ENCODE results near the gene RTP5.
"Not testable (repeated sequence)": the region's sequence is repeated elsewhere in the genome, so short reads cannot be mapped to it uniquely, and the experiment has no call there.

RTP5 gene

DNA sequence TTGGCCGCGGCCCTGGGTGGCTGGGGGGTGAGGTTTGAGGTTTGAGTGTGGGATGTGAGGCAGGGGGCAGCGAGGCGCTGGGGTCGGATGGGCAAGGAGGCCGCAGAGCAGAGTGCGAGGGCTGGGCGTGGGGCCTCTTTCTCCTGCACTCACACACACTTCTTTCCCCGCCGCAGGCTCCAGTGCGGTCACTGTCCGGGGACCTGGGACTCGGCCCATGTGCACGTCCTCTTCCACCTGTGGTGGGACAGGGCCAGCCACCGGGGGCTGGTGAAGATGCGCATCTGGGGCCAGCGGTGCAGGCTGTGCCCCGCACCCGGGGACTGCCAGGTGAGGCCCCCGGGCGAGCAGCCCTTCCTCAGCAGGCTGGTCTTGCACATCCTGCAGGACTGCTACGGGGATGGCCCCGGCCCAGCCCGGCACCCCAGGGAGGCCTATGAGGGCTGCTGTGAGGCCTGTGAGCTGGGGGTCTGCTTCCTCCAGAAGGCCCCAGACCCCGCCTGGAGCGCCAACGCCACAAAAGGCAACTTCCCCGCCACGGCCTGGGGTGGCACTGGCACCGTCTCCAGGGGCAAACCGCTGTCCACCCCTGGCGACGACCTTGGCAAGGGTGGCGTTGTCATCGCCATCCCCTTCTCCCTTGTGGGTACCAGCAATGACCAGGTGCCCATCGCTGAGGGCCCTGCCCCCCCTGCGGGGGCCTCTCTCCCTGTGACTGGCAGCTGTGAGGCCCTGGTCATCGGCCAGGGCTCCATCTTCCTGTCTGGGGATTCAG, 2.2 kb downstream of the RTP5 start:
- no peak for DNase-seq

DNA sequence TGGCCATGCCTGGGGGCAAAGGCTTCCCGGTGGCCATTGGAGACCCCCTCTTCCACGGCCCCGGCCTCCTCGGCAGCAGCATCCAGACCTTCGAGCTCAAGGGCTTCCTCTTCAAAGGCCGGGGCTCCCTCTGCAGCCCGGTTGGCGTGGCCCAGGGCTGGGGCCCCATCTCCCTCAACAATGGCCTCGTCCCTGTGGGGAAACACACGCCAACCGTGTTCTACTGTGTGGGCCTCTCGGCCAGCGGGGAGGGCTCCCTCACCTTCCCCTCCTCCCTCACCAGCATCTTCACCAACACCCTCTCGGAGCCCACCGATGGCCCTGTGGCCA, 2.7 kb downstream of the RTP5 start:
- no peak for DNase-seq

DNA sequence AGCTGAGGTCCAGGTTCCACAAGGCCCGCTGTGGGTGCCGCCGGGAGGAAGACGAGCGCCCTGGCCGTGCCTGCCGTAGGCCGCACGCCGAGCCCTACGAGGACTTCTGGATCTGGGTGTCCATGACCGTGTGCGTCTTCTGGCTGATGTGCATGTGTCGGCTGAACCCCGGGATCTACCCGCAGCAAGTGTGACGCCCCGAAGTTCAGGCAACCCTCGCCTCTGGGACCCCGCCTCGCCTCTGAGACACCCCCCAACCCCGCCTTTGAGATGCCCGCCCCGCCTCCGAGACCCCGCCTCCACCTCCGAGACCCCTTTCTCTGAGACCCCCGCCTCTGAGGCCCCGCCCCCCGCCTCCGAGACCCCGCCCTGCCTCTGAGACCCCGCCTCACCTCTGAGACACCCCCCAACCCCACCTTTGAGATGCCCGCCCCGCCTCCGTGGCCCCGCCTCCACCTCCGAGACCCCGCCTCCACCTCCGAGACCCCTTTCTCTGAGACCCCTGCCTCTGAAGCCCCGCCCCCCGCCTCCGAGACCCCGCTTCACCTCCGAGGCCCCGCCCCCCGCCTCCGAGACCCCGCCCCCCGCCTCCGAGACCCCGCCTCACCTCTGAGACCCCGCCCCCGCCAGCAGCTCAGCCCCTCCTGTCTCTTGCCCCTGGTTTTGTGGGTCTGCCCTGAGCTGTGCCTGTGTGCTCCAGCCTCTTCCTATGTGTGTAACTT, 3.7 kb downstream of the RTP5 start:
- no peak for DNase-seq

DNA sequence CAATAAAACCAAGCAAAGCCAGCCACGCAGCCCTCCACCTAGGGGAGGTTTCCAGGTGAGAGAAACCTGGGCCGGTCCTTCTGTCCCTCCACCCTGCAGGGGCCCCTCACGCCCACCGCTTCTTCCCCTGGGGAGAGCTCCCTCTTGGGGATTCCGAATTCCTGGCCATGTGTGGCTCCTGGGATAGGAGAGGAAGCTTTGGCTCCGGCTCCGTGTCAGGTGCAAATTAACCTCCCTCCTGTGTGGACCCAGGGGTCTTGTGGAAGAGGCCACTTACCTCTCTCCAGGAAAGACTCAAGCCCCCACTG, 4.2 kb downstream of the RTP5 start:
- no peak for DNase-seq

DNA sequence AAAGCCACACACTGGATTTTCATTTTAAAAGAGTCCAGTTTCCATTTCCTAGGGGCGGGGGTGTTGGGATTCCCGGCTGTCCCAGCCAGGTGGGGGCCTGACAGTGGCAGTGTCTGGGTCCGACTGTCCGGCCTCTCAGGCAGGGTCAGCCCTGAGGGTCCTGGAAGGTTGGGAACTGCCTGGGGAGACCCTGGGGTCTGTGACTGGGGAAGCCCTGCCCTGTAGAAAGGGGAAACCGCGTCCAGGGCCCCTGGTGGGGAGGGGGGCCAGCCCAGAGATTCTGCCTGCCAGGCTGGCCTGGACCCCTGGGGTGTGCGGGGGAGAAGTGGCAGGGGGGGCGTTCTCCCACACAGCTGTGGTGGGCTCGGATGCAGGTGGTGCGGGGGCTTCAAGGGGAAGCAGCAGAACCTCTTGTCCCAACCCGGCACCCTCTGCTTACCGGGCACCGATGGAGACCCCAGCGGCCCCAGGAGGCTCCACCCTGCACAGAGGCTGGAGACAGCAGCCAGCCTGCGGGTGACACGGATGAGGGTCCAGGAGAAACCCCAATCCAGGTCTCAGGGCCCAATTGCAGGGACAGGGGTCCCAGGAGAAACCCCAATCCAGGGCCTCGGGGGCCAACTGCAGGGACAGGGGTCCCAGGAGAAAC, 4.9 kb downstream of the RTP5 start:
- no peak for DNase-seq

DNA sequence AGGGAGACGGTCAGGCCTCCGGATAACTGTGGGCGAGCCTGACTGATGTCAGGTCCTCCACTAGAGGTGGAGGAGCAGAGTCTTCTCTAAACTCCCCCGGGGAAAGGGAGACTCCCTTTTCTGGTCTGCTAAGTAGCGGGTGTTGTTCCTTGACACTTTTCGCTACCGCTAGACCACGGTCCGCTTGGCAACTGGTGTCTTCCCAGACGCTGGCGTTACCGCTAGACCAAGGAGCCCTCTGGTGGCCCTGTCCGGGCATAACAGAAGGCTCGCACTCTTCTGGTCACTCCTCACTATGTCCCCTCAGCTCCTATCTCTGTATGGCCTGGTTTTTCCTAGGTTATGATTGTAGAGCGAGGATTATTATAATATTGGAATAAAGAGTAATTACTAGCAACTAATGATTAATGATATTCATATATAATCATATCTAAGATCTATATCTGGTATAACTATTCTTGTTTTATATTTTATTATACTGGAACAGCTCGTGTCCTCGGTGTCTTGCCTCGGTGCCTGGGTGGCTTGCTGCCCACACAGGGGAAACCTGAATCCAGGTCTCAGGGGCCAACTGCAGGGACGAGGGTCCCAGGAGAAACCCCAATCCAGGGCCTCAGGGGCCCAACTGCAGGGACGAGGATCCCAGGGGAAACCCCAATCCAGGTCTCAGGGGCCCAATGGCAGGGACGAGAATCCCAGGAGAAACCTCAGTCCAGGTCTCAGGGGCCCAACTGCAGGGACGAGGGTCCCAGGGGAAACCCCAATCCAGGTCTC, 6.4 kb downstream of the RTP5 start:
- not testable (repeated sequence) for DNase-seq

DNA sequence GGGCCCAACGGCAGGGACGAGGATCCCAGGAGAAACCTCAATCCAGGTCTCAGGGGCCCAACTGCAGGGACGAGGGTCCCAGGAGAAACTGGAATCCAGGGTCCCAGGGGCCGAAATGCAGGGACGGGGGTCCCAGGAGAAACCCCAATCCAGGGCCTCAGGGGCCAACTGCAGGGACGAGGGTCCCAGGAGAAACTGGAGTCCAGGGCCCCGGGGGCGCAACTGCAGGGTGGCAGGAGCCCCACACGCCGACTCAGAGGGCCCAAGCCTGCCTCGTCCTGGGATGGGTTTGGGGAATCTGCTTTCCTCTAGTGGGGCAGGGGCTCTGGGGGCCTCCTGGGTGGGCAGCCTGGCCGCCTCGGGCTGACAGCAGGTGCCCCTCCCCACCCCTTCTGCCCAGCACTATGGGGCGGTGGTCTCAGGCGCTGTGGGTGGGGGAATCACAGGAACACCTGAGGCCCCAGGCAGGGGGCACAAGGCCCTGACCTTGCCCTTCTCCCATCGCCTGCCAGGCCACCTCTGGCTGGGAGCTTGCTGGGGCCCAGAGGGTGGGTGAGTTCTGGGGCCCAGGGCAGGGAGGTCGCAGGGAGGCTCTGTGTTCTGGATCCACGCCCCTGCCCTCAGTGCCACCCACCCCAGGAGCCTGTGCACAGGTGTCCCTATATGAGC, 7.1 kb downstream of the RTP5 start:
- no peak for DNase-seq

DNA sequence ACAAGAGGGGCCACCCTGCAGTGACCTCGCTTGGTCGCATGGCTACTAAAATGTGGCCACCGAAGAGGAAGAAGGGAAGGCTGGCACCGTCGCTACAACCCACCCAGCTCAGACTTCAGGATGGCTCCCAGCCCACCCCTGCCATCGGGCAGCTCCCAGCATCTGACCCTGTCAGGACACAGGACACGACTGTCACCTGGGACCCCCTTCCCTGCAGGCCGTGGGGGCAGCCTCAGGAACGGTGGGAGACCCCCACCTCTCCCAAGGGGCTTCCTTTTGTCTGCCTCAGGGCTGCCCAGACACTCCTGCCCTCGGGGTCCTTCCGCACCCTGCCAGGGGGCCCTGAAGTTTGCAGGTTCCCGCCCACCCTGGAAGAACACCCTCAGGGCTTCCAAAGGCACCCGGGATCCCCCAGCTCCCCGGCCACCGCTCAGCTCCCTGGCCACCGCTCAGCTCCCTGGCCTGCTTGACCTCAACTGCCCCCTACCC, 7.7 kb downstream of the RTP5 start:
- no peak for DNase-seq

DNA sequence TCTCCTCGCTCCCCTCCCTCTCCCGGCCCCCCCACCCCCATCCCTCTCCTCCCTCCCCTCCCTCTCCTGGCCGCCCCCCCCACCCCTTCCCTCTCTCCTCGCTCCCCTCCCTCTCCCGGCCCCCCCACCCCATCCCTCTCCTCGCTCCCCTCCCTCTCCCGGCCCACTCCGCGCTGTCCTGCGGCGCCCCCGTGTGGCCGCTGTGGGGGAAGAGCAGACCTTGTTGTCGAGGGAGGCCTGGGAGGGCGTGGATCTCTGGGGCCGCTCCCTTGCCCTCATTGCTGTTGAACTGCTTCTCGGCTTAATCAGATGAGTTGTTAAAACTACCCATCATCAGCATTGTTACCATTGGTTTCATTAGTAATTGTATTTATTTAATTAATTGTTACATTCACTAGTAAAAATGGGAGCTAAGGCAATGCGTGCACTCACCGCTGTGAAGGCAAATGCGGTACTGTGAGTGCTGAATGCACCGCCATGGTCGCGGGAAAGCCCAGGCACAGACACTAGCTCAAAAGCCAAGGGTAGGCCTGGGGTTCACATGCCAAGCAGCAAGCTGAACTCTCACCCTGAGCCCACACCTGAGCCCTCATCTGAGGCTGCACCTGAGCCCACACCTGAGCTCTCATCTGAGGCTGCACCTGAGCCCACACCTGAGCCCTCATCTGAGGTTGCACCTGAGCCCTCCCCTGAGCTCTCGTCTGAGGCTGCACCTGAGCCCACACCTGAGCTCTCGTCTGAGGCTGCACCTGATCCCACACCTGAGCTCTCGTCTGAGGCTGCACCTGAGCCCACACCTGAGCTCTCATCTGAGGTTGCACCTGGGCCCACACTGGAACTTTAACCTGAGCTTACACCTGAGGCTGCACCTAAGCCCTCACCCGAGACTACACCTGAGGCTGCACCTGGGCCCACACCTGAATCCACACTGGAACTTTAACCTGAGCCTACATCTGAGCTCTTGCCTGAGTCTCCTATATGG, 8.8 kb downstream of the RTP5 start:
- peak; percentile 21 for DNase-seq

DNA sequence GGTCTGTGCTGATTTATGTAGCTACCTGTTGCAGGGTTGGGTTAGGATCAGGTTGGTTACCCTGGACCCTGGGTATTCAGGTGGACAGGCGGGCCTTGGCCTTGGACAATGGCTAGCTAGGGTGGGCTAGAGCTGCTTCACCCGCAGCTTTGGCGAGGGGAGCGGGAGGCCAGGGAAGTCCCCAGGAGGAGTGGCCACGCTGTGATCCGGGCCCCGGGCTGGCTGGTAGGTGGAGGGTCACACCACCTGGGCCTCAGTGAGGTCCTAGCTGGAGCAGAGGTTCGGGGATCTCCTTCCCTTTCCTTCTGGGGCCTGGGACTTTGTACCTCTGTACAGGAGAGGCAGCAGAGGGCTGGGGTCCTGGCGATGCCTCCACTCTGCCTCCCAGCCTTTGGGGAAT, 9.8 kb downstream of the RTP5 start:
- no peak for DNase-seq

DNA sequence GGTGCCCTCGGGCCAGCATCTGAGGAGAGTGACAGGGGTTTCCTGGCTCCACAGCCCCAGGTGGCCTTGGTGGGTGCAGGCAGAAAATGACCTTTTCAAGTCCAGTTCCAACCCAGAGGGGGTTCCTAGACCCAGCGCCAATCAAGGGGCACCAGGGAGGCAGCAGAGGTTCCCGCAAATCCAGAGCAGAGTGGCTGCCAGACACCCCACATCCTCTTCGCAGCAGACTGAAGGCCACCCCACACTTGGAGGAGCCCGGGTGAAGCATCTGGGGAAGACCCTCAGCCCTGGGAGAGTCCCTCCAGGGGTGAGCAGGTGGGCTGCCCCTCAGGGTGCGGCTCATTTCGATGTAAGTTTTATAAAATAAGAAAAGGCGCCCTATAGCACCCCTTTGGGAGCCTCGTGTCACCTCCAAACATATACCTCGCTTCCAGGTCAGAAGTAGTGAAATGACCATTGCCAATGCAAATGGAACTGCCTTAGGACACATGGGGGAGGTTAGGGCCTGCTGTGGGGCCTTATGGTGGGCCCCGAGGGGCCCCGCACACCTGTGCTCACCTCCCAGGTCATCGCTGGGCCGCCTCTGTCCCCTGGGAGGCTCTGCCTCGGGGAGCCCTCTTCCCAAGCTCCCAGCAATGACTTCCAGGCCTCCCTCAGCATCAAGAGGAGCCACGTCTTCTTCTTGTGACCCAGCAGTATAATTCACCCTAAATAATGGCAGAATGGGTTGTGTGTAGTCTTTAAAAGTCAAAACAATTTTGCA, 11.0 kb downstream of the RTP5 start:
- DNase-seq: no peak

DNA sequence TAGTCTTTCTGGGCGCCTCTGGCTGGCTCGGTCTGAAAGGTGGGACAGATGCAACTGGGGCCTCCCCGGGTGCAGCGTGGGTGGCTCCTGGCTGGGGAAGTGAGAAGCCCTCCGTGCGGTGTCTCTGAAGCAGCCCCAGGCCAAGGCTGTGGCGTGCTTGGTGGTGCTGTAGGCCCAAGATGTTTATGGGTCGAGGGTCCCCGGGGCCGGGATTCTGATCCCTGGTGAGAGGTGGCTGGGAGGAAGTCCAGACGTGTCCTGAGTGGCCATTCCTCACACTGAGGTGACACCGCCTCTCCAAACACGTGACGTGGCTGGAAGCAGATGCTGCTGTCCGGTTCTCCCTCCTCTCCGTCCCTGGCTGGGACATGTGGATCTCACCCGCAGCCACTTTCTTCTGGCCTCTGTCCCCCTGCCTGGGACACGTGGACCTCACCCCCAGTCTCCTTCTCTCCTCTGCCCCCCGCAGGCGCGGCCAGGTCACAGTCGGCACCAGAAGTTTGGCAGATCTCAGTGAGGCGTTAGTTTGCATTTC, 12.6 kb downstream of the RTP5 start:
- no peak for DNase-seq

DNA sequence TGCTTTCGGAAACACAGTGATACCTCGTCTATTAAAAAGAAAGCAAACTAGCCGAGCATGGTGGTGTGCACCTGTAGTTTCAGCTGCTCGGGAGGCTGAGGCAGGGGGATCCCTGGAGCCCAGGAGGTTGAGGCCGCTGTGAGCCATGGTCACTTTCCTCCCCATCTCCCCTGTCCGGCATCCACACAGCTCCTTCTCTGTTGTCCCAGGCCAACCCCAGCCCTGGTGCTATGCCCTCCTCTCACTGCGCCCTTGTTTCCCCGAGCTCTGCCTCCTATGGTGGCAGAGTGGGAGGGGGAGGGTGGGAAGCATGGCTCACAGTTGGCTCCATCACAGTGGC, 15.4 kb downstream of the RTP5 start:
- no peak for DNase-seq

DNA sequence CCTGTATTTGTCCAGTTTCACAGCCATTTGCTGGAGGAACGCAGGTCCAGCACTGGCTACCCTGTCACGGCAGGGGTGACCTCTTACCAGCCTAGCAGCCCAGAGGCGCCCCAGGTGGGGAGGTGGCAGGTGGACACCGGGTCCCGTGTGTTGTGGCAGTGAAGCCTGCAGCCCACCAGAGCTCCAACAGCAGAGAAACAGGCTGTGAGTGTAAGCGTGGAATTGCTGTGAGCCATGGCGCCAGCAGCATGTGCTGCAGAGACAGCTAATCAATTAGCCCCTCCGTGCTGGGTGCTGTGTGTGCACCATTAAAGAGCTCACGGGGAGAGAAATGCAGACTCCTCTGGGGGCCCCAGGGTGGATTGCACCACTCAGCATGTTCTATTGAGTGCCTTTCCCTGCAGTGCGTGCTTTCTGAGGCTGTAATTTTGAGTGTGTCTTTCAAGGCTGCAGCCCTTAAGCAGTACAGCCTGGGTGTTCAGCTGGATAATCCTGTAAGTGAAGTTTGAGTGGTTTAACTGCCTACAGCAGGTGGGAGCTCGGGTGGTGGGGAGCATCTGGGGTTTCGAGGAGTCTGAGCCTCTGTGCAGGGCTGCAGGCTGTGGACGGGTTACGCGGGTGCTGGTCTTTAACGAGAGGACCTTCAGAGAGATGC, 15.9 kb downstream of the RTP5 start:
- peak; percentile 33 for DNase-seq

DNA sequence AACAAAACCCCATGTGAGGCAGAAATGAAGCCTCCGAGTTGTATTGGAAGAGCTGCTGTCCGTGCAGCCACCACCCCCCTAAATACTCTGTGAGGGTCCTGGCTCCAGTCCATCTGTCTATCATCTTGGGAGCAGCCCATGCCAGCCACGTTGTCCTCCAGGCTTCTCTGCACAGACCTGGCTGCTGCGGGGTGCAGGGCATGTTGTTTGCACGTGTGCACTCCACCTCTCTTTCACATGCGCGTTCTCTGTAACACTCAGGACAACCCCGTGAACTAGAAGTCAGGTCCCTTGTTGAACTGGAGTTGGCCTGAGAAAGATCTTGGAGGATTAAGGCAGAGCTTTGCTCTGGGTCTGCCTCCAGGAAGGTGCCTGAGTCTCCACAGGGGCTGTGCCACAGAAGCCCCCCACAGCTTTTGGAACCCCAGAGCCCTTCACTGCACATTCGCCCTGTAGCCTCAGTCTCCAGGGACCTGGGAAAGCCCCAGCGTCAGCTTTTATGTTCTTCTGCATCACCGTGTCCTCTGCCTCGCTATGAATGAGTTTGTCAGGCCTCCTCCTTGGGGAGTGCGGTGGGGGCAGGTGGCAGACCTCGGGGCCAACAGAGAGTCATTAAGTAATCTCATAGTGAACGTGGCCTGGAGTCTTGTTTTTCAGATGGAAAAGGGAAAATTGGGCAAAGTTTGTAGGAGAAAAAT, 16.6 kb downstream of the RTP5 start:
- DNase-seq: no peak

DNA sequence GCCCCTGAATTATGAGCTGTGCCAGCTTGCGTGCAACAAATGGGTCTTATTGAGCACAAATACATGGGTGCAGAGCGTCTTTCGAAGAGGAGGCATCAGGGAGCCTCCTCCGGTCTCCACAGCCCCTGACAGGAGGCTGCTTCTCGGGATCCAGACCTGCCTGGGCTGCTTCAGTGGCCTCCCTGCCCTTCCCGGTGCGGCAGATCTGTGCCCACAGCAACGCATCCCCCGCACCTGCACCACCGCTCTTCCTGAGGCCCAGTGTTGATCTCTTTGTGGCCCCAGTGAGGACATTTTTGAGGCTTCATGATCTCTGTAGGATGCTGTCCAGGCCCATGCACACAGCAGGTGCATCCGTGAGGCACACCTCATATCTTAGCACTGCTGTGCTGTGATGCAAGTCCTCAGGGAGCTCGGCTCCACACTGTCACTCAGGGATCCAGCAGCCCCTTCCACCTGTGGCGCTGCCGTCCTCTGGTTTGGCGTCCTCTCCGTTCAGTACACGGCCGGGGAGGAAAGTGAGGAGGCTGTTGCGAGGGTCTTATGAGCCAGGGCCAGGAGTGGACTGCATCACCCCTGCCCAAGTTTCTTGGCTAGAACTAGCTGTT, 17.4 kb downstream of the RTP5 start:
- DNase-seq: no peak

DNA sequence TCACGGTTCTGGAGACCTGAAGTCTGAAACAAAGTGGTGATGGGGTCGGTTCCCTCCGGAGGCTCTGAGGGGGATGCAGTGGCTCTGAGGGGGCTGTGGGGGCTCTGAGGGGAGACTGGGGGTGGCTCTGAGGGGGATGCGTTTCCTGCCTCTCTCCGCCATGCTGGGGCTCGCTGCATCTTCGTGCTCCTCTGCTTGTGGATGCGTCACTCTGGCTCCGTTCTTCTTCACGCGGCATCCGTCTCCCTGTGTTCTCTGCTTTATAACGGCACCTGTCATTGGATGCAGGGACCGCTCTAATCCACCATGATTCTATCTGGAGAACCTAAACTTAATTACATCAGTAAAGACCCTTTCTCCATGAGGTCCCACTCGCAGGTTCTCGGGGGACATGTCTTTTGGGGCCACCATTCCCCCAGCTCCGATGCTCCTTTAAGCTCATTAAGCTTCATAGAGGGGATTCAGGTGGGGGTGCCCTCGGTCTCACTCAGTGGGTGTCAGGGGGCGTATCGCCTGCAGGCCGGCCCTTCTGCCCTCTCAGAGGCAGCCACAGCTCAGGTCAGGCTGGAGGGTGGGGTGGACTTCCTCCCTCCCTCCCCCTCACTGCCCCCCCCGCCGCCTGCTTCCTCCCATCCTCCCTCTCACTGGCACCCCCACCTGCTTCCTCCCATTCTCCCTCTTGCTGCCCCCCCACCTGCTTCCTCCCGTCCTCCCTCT, 18.4 kb downstream of the RTP5 start:
- no peak for DNase-seq

DNA sequence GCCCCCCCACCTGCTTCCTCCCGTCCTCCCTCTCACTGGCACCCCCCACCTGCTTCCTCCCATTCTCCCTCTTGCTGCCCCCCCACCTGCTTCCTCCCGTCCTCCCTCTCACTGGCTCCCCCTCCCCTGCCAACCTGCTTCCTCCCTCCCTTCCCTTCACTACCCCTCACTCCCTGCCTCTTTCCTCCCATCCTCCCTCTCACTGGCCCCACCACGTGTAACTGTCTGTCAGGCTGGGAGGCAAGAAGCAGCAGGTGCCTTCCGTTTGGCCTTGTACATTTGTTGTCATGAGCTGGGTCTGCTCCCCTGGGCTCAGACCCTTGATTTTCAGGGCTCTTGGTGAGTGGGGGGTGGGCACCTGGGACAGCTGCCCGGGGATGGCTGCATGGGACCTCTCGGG, 19.1 kb downstream of the RTP5 start:
- DNase-seq: no peak
